ENCODE results near the gene ARAP2.

Gene ARAP2

GRCh38 chr4:36255577-36255976 is 11.3 kb upstream of the ARAP2 start:
- no peak for DNase-seq

GRCh38 chr4:36254371-36254770 is 10.1 kb upstream of the ARAP2 start:
- no peak for DNase-seq

GRCh38 chr4:36251983-36252382 is 7.7 kb upstream of the ARAP2 start:
- DNase-seq: no peak

- no peak for DNase-seq
Observed at GRCh38 chr4:36249610-36250009, 5.3 kb upstream of the ARAP2 start.

GRCh38 chr4:36243355-36244256 is 708 bp downstream of the ARAP2 start:
- DNase-seq: peak in 1 of 2 experiments; percentile 4

- DNase-seq: no peak
Observed at GRCh38 chr4:36242629-36243354, 1.5 kb downstream of the ARAP2 start.

GRCh38 chr4:36241771-36242170 is 2.5 kb downstream of the ARAP2 start:
- DNase-seq: no peak

- no peak for DNase-seq
Observed at GRCh38 chr4:36237366-36238313, 6.7 kb downstream of the ARAP2 start.

GRCh38 chr4:36236159-36236558 is 8.2 kb downstream of the ARAP2 start:
- DNase-seq: no peak

GRCh38 chr4:36235306-36235705 is 9.0 kb downstream of the ARAP2 start:
- no peak for DNase-seq

GRCh38 chr4:36233567-36234266 is 10.6 kb downstream of the ARAP2 start:
- no peak for DNase-seq

- DNase-seq: no peak
Observed at GRCh38 chr4:36230534-36230933, 13.8 kb downstream of the ARAP2 start.

- no peak for DNase-seq
Observed at GRCh38 chr4:36227913-36228312, 16.4 kb downstream of the ARAP2 start.

GRCh38 chr4:36226430-36227227 is 17.7 kb downstream of the ARAP2 start:
- no peak for DNase-seq

- DNase-seq: no peak
Observed at GRCh38 chr4:36224972-36225903, 19.1 kb downstream of the ARAP2 start.

- no peak for DNase-seq
Observed at GRCh38 chr4:36222702-36223101, 21.6 kb downstream of the ARAP2 start.

- no peak for DNase-seq
Observed at GRCh38 chr4:36220776-36221175, 23.5 kb downstream of the ARAP2 start.

GRCh38 chr4:36218121-36218520 is 26.2 kb downstream of the ARAP2 start:
- DNase-seq: no peak

GRCh38 chr4:36215627-36216026 is 28.7 kb downstream of the ARAP2 start:
- DNase-seq: no peak

All from NCI-H1930 (cell line).